HepG2 (cell line): Measurements from ENCODE around the gene LMAN2L. TPM values are rescaled to one million over a fixed set of nuclear protein-coding genes. Genes with fewer than 3 reads are reported as not detected.
A peak's percentile ranks its signal among the peaks of the same experiment; 100 is the strongest.

ENCODE experiments used
- GABPA ChIP-seq, 2 experiments: IDR thresholded peaks; 2 replicates each; pipeline ENCODE4 v1.6.1; 2011 to 2016; ENCODE audit warnings: low read depth in 2 of 2, low read length in 1 of 2, missing biosample characterization in 1 of 2, missing genetic modification characterization in 1 of 2
- HDAC2 ChIP-seq: sonication (generic); formaldehyde crosslinking; IDR thresholded peaks from 2 replicates; pipeline ENCODE4 v1.4.0; 2020; ENCODE audit warnings: missing genetic modification reagents
- IRF9 ChIP-seq: sonication (generic); formaldehyde crosslinking; IDR thresholded peaks from 2 replicates; pipeline ENCODE4 v1.8.0; 2022; ENCODE audit warnings: missing genetic modification reagents, mild to moderate bottlenecking, borderline replicate concordance
- JDP2 ChIP-seq: sonication (generic); formaldehyde crosslinking; IDR thresholded peaks from 2 replicates; pipeline ENCODE4 v1.8.1; 2022; ENCODE audit warnings: missing genetic modification reagents, borderline replicate concordance
- MXD3 ChIP-seq: IDR thresholded peaks from 2 replicates; pipeline ENCODE4 v1.6.1; 2016; ENCODE audit warnings: mild to moderate bottlenecking, missing biosample characterization, missing genetic modification reagents
- NFKBIZ ChIP-seq: IDR thresholded peaks from 2 replicates; pipeline ENCODE4 v1.6.1; 2018; ENCODE audit warnings: missing genetic modification reagents, missing compliant biosample characterization
- REST ChIP-seq, 2 experiments: IDR thresholded peaks; 2 replicates each; pipeline ENCODE4 v1.6.1; 2011 to 2012; ENCODE audit warnings: low read length in 2 of 2, borderline replicate concordance in 1 of 2, low read depth in 1 of 2, mild to moderate bottlenecking in 1 of 2, moderate library complexity in 1 of 2
- SALL2 ChIP-seq: sonication (generic); formaldehyde crosslinking; IDR thresholded peaks from 2 replicates; pipeline ENCODE4 v1.8.1; 2023; ENCODE audit warnings: mild to moderate bottlenecking, missing genetic modification reagents, inconsistent platforms
- SRF ChIP-seq: IDR thresholded peaks from 2 replicates; pipeline ENCODE4 v1.6.1; 2011; ENCODE audit warnings: mild to moderate bottlenecking, low read depth, low read length, moderate library complexity
- TOE1 ChIP-seq: sonication (generic); formaldehyde crosslinking; IDR thresholded peaks from 2 replicates; pipeline ENCODE4 v1.4.0; 2020; ENCODE audit warnings: mild to moderate bottlenecking, missing genetic modification reagents
- WIZ ChIP-seq: sonication (generic); formaldehyde crosslinking; IDR thresholded peaks from 2 replicates; pipeline ENCODE4 v1.5.1; 2020; ENCODE audit warnings: mild to moderate bottlenecking, missing genetic modification reagents
- ZBTB33 ChIP-seq: sonication (generic); formaldehyde crosslinking; IDR thresholded peaks from 2 replicates; pipeline ENCODE4 v1.4.0; 2020; ENCODE audit warnings: missing genetic modification reagents
- ZNF256 ChIP-seq: sonication (generic); formaldehyde crosslinking; conservative IDR thresholded peaks from 2 replicates; pipeline ENCODE4 v1.4.0; 2020; ENCODE audit warnings: missing genetic modification reagents
- ZNF280B ChIP-seq: sonication (generic); formaldehyde crosslinking; IDR thresholded peaks from 2 replicates; pipeline ENCODE4 v1.5.0; 2020; ENCODE audit warnings: missing genetic modification reagents, mild to moderate bottlenecking, borderline replicate concordance
- ZNF513 ChIP-seq: sonication (generic); formaldehyde crosslinking; conservative IDR thresholded peaks from 2 replicates; pipeline ENCODE4 v1.5.0; 2020; ENCODE audit warnings: missing genetic modification reagents
- polyA plus RNA-seq, 8 experiments: library from polyadenylated mRNA; depleted of rRNA in 3 of 8; stranded (reverse) in 7 of 8; unstranded in 1 of 8; fragments of >200 nt; fragmentation: Illumina TruSeq in 4 of 8; extraction: Trizol in 4 of 8; gene quantifications; 2 replicates each; pipeline versions ENCODE4 v1.2.1 to v1.2.3, GENCODE V29; 2011 to 2016; ENCODE audit warnings: low read depth in 4 of 8, missing spikeins in 1 of 8, mixed read lengths in 1 of 8; ENCODE audit not compliant: insufficient read depth in 1 of 8
- total RNA-seq, 5 experiments: library from RNA; depleted of rRNA; stranded (reverse); fragments of >200 nt; fragmentation: Illumina TruSeq; extraction: Trizol; gene quantifications; 2 replicates each; pipeline ENCODE4 v1.2.3, GENCODE V29; 2016; ENCODE audit warnings: low read depth in 1 of 5

Gene LMAN2L
- total and polyA plus RNA-seq, 2 of the 13 experiments (the other 11 are each of a cell fraction or from before 2014, with no cell fraction given): 39.1 to 57.9 TPM

- TF ChIP-seq REST (IDR thresholded peaks at IDR 0.05; ENCODE audit: borderline replicate concordance in 1 of 2, low read depth in 1 of 2, low read length in 2 of 2) (no peak), ZNF280B (no peak; the same call in 1 of the 2 replicates), WIZ (0 out of 2 replicates have a peak, but pooled peaks have one; percentile 22), IRF9 (CRISPR knock-in tag) (peak; percentile 23; the same call in 1 of the 2 replicates), SRF (no peak), HDAC2 (CRISPR knock-in tag) (peak; percentile 81), MXD3 (CRISPR knock-in tag) (0 out of 2 replicates have a peak, but pooled peaks have one; percentile 37), ZNF256 (CRISPR knock-in tag) (no peak), SALL2 (0 out of 2 replicates have a peak, but pooled peaks have one; percentile 54), ZBTB33 (CRISPR knock-in tag) (no peak), JDP2 (CRISPR knock-in tag) (no peak), GABPA (IDR thresholded peaks at IDR 0.05; ENCODE audit: low read depth, low read length) (no peak), GABPA (CRISPR knock-in tag; IDR thresholded peaks at IDR 0.05; ENCODE audit: low read depth) (no peak), ZNF513 (CRISPR knock-in tag) (no peak), TOE1 (CRISPR knock-in tag) (no peak; the same call in 1 of the 2 replicates), NFKBIZ (CRISPR knock-in tag) (no peak)
Observed at GRCh38 chr2:96685577-96686459, 54.0 kb downstream of the LMAN2L start (continued).
